ENCODE results near the gene PDE6A.

- TF ChIP-seq POLR2A (IDR thresholded peaks at IDR 0.05) (no peak), CTCF (IDR thresholded peaks at IDR 0.05) (no peak)
Measured at GRCh38 chr5:149982505-149982904, 37.9 kb upstream of the PDE6A start.

Data from tibial nerve (tissue), 3 donors.